CD14-positive monocyte (primary cell): ENCODE results near the gene SLIT1. TPM values are rescaled to one million over a fixed set of nuclear protein-coding genes. Genes with fewer than 3 reads are reported as not detected.

Experiments
- DNase-seq, 3 donors: peaks; one replicate each; pipeline ENCODE4 v3.0.0-alpha.2; 2011 to 2022
- H2AFZ ChIP-seq: 2 replicates; pipeline ENCODE4 v1.6.0; 2012; ENCODE audit warnings: mild to moderate bottlenecking, low read depth, low read length, inconsistent platforms; ENCODE audit not compliant: insufficient read depth, poor library complexity, severe bottlenecking
- H3K27ac ChIP-seq, 2 donors: 1 replicate in 1 of 2; 2 replicates in 1 of 2; pipeline ENCODE4 v1.5.1; 2012 to 2013; ENCODE audit warnings: low read length in 2 of 2, control low read depth in 1 of 2, inconsistent platforms in 1 of 2, low read depth in 1 of 2, mild to moderate bottlenecking in 1 of 2
- H3K27me3 ChIP-seq, 2 donors: one replicate each; pipeline versions ENCODE4 v1.6.0 to v1.6.1; 2011 to 2013; ENCODE audit warnings: low read length in 2 of 2; ENCODE audit not compliant: control insufficient read depth in 2 of 2, insufficient read depth in 2 of 2
- H3K36me3 ChIP-seq, 2 donors: replicated peaks in 1 of 2; 1 replicate in 1 of 2; 2 replicates in 1 of 2; pipeline versions ENCODE4 v1.5.1 to v1.6.1; 2012 to 2013; ENCODE audit warnings: low read length in 2 of 2, control low read depth in 1 of 2, inconsistent platforms in 1 of 2, mild to moderate bottlenecking in 1 of 2; ENCODE audit not compliant: insufficient read depth in 2 of 2, control insufficient read depth in 1 of 2
- H3K4me1 ChIP-seq, 2 donors: 1 replicate in 1 of 2; 2 replicates in 1 of 2; pipeline versions ENCODE4 v1.5.1 to v1.6.1; 2012 to 2013; ENCODE audit warnings: low read length in 2 of 2, control low read depth in 1 of 2, inconsistent platforms in 1 of 2, mild to moderate bottlenecking in 1 of 2, moderate library complexity in 1 of 2; ENCODE audit not compliant: insufficient read depth in 2 of 2, control insufficient read depth in 1 of 2
- H3K4me2 ChIP-seq: replicated peaks from 2 replicates; pipeline ENCODE3; 2012; ENCODE audit warnings: low read length, moderate library complexity, mild to moderate bottlenecking; ENCODE audit not compliant: poor library complexity, severe bottlenecking; ENCODE audit errors: extremely low read depth
- H3K4me3 ChIP-seq, 3 experiments: fragments of 200-600 bp in 1 of 3; sonication (generic) in 1 of 3; replicated peaks in 1 of 3; 1 replicate in 2 of 3; 2 replicates in 1 of 3; pipeline ENCODE4 v1.5.1; 2011 to 2013; ENCODE audit warnings: low read length in 3 of 3, mild to moderate bottlenecking in 3 of 3, control low read depth in 2 of 3, low read depth in 2 of 3, inconsistent platforms in 1 of 3, moderate library complexity in 1 of 3
- H3K79me2 ChIP-seq: 2 replicates; pipeline ENCODE4 v1.6.0; 2012; ENCODE audit warnings: mild to moderate bottlenecking, control low read depth, inconsistent platforms, low read length, moderate library complexity; ENCODE audit not compliant: insufficient read depth
- H3K9ac ChIP-seq: 2 replicates; pipeline ENCODE4 v1.6.0; 2017; ENCODE audit warnings: low read length, mild to moderate bottlenecking; ENCODE audit not compliant: insufficient read depth, poor library complexity, severe bottlenecking
- H3K9me3 ChIP-seq, 2 donors: replicated peaks in 1 of 2; 1 replicate in 1 of 2; 2 replicates in 1 of 2; pipeline versions ENCODE4 v1.5.1 to v1.6.1; 2012 to 2013; ENCODE audit warnings: low read length in 2 of 2, control low read depth in 1 of 2; ENCODE audit not compliant: control insufficient read depth in 1 of 2, insufficient read depth in 1 of 2
- H4K20me1 ChIP-seq: 2 replicates; pipeline ENCODE4 v1.6.0; 2012; ENCODE audit warnings: mild to moderate bottlenecking, low read length, control low read depth, moderate library complexity; ENCODE audit not compliant: insufficient read depth
- H3K27ac Mint-ChIP-seq, 7 donors: one replicate each; pipeline ENCODE4 v1.8.0; 2020; ENCODE audit warnings: mild to moderate bottlenecking in 7 of 7, mixed read lengths in 7 of 7, moderate library complexity in 6 of 7, inconsistent platforms in 2 of 7
- H3K27me3 Mint-ChIP-seq, 3 donors: one replicate each; pipeline ENCODE4 v1.8.0; 2021 to 2022; ENCODE audit warnings: low read depth in 3 of 3, mild to moderate bottlenecking in 3 of 3, mixed read lengths in 3 of 3, moderate library complexity in 3 of 3, inconsistent platforms in 1 of 3
- H3K36me3 Mint-ChIP-seq, 2 donors: one replicate each; pipeline ENCODE4 v1.8.0; 2020; ENCODE audit warnings: mixed read lengths in 2 of 2, inconsistent platforms in 1 of 2, mild to moderate bottlenecking in 1 of 2
- H3K4me1 Mint-ChIP-seq: one replicate; pipeline ENCODE4 v1.8.0; 2020; ENCODE audit warnings: mild to moderate bottlenecking, mixed read lengths
- H3K4me3 Mint-ChIP-seq, 2 donors: one replicate each; pipeline ENCODE4 v1.8.0; 2020; ENCODE audit warnings: mild to moderate bottlenecking in 2 of 2, mixed read lengths in 2 of 2, moderate library complexity in 1 of 2
- H3K9me3 Mint-ChIP-seq, 7 donors: one replicate each; pipeline ENCODE4 v1.8.0; 2020 to 2022; ENCODE audit warnings: mixed read lengths in 7 of 7, mild to moderate bottlenecking in 6 of 7, moderate library complexity in 6 of 7, inconsistent platforms in 2 of 7
- CTCF ChIP-seq: fragments of 200-600 bp; IDR thresholded peaks from one replicate; pipeline ENCODE4 v1.8.0; 2022; ENCODE audit warnings: antibody characterized with exemption, mild to moderate bottlenecking
- WGBS: methylation state at CpG from one replicate; pipeline ENCODE4 v1.1.5; 2013; ENCODE audit warnings: missing lambda C conversion rate; ENCODE audit not compliant: insufficient coverage; 5-methylcytosine and 5-hydroxymethylcytosine counted together
- intact Hi-C, 2 donors: fragments of 100-400 bp; cut with micrococcal nuclease; formaldehyde crosslinking; loops; one replicate each; pipeline versions ENCODE4 v1.15.0 to v1.15.1; 2023
- polyA minus RNA-seq: library from RNA; depleted of rRNA, polyadenylated mRNA; stranded (reverse); fragments of >200 nt; gene quantifications from 2 replicates; pipeline ENCODE4 v1.2.3, GENCODE V29; 2012
- polyA plus RNA-seq, 3 donors: library from polyadenylated mRNA; depleted of rRNA in 1 of 3; unstranded in 2 of 3; stranded (reverse) in 1 of 3; fragments of 300-500 nt in 2 of 3; fragments of >200 nt in 1 of 3; fragmentation: Illumina TruSeq in 2 of 3; gene quantifications; 1 replicate in 2 of 3; 2 replicates in 1 of 3; pipeline ENCODE4 v1.2.3, GENCODE V29; 2012 to 2021
- total RNA-seq, 12 experiments: library from RNA in 1 of 12; stranded (reverse) in 1 of 12; fragments of 120-200 nt in 1 of 12; gene quantifications; one replicate each; pipeline ENCODE4 v1.2.4 and lab custom pipeline; 2013 to 2026; ENCODE audit warnings: mixed read lengths in 6 of 12, inconsistent platforms in 1 of 12

SLIT1 gene
- 0.37 TPM for total RNA-seq (2013)
- polyA plus RNA-seq (under 1 TPM; 0.05 to 0.81 (median 0.16) TPM), polyA minus RNA-seq (0.16 and 0.28 TPM in 2 replicates), total RNA-seq (lab: John Stamatoyannopoulos, UW) (0.34 to 11.5 (median 1.3) reads per million in 11 experiments)

DNA sequence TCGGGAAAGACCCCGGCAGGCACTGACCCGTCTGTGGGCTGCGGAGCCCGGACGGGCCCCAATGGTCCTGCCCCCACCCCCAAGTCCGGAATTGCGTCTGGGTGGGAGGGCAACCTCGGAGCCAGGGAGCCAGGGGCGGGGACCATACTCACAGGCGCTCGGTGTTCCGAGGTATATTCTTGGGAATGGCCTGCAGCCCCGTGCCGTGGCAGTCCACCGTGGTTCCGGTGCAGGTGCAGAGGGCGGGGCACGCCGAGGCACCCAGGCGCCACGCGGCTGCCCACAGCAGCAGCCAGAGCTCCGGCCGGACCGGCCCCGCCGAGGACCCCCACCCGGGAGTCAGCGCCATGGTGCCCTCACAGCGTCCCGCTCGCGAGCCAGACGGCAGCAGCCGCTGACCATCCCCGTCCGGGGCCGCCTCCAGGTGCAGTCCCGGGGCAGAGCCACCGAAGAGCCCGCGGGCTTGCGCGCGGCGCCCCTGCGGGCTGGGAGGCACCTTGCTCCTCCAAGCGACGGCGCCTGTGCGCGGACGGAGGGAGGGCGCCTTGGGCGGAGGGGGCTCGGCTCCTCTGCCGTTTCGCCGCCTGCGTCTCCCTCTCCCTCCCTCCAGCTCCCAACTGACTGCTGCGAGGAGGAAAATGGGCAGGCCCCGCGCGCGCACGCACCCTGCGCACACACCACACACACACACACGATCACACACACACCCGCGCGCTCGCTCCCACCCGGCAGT lies at the start of gene SLIT1:
TSS of gene SLIT1 (minus strand) at position 634 of the 733 bp plus-strand sequence. CDS start at position 349, 285 bp downstream.
- Mint-ChIP-seq H3K36me3 (peaks cover 0 to 5% of the 10 kb centered on the region in 2 donors), H3K27me3 (peaks cover 55 to 72% (median 66%) of the 10 kb centered on the region in 3 donors), H3K4me1 (peaks cover 1% of the 10 kb centered on the region), H3K9me3 (peaks cover 0 to 10% (median 3%) of the 10 kb centered on the region in 7 donors), H3K4me3 (peak within 1 kb of the TSS in 1 of 2 donors; percentile 86), H3K27ac (peak within 1 kb of the TSS in 1 of 7 donors; percentile 11)
- Histone ChIP-seq H3K4me2 (no peak within 1 kb of the TSS), H3K27me3 (peaks cover 26 to 67% of the 10 kb centered on the region in 2 donors), H3K36me3 (no peaks in the 10 kb centered on the region), H2AFZ (no peak within 1 kb of the TSS), H3K9ac (no peak within 1 kb of the TSS), H3K27ac (no peak within 1 kb of the TSS), H3K4me3 (no peak within 1 kb of the TSS), H3K4me1 (no peaks in the 10 kb centered on the region), H3K9me3 (peaks cover 0 to 13% of the 10 kb centered on the region in 2 donors), H3K79me2 (no peaks in the 10 kb centered on the region), H4K20me1 (no peaks in the 10 kb centered on the region)
- intact Hi-C loops: no loop called here
- WGBS: 1% methylated on average over 68 of the region's 74 CpGs
- no peak for DNase-seq
- TF ChIP-seq CTCF: no peak

DNA sequence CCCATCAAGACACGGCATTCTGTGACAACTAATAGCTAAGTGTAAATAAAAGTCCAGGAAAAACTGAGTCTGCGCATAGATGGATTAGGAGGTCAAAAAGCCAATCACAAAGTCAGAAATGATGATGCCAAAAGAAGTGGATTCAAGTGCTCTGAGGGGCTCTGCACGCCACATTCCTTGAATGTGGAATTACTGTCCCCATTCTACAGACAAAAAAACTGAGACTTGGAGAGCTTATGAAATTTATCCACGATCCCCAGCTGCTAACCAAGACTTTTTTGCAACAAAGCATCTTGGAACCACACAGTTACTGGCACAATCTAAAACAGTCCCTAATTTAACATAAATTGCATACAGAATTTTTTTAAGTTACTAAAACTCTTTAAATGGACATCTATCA lies 49.6 kb upstream of the SLIT1 start:
- no peaks in the 10 kb centered on the region for H4K20me1 ChIP-seq
- no peaks in the 10 kb centered on the region for H3K27me3 Mint-ChIP-seq
- no peak overlapping the region for H3K4me3 Mint-ChIP-seq
- H3K36me3 Mint-ChIP-seq: peaks cover 51 to 80% of the 10 kb centered on the region in 2 donors
- no peak overlapping the region for H3K4me2 ChIP-seq
- H3K36me3 ChIP-seq: peaks cover 39 to 80% of the 10 kb centered on the region in 2 donors
- H3K4me1 Mint-ChIP-seq: no peaks in the 10 kb centered on the region
- WGBS: 95% methylated on average over 2 of the region's 4 CpGs
- no peaks in the 10 kb centered on the region for H3K79me2 ChIP-seq
- no peaks in the 10 kb centered on the region for H3K27me3 ChIP-seq
- H3K4me3 ChIP-seq: no peak overlapping the region
- TF ChIP-seq CTCF: no peak
- no peak overlapping the region for H3K27ac Mint-ChIP-seq
- no peak overlapping the region for H3K9ac ChIP-seq
- DNase-seq: no peak
- H3K27ac ChIP-seq: no peak overlapping the region
- no peaks in the 10 kb centered on the region for H3K9me3 Mint-ChIP-seq
- no peaks in the 10 kb centered on the region for H3K9me3 ChIP-seq
- H2AFZ ChIP-seq: no peak overlapping the region
- no peaks in the 10 kb centered on the region for H3K4me1 ChIP-seq
- intact Hi-C loops: loop anchor here in 1 of 2 donors (2.0 kb wide), 1 partner anchor 163 kb away; no protein-coding TSS in a partner anchor
